HUES48 (cell line): ENCODE results near the gene DUS2.
"Not testable (repeated sequence)": the region's sequence is repeated elsewhere in the genome, so short reads cannot be mapped to it uniquely, and the experiment has no call there.

Experiments
- H3K27ac ChIP-seq: one replicate; pipeline ENCODE4 v1.7.0; 2013; ENCODE audit warnings: low read depth, low read length, inconsistent platforms
- H3K27me3 ChIP-seq: 2 replicates; pipeline ENCODE4 v1.6.1; 2013; ENCODE audit warnings: mild to moderate bottlenecking, low read length; ENCODE audit not compliant: control insufficient read depth, insufficient read depth
- H3K36me3 ChIP-seq: 2 replicates; pipeline ENCODE4 v1.6.1; 2013; ENCODE audit warnings: low read length; ENCODE audit not compliant: control insufficient read depth, insufficient read depth
- H3K4me1 ChIP-seq: 2 replicates; pipeline ENCODE4 v1.6.1; 2013; ENCODE audit warnings: mild to moderate bottlenecking, low read length; ENCODE audit not compliant: control insufficient read depth, insufficient read depth
- H3K4me3 ChIP-seq: 2 replicates; pipeline ENCODE4 v1.5.1; 2013; ENCODE audit warnings: mild to moderate bottlenecking, low read depth, low read length
- H3K9ac ChIP-seq: 2 replicates; pipeline ENCODE4 v1.6.1; 2013; ENCODE audit warnings: mild to moderate bottlenecking, low read depth, low read length, moderate library complexity
- H3K9me3 ChIP-seq: 2 replicates; pipeline ENCODE4 v1.6.1; 2013; ENCODE audit warnings: low read length; ENCODE audit not compliant: control insufficient read depth, insufficient read depth

The DUS2 gene

GRCh38 chr16:67988675-67989074, 34.4 kb upstream of the DUS2 start:
- peaks cover 15% of the 10 kb centered on the region for H3K27me3 ChIP-seq
- H3K9ac ChIP-seq = no peak overlapping the region
- H3K4me1 ChIP-seq = no peaks in the 10 kb centered on the region
- no peak overlapping the region for H3K27ac ChIP-seq
- H3K9me3 ChIP-seq = no peaks in the 10 kb centered on the region
- no peak overlapping the region for H3K4me3 ChIP-seq
- H3K36me3 ChIP-seq = no peaks in the 10 kb centered on the region

- no peak overlapping the region for H3K4me3 ChIP-seq
- H3K27ac ChIP-seq = no peak overlapping the region
- H3K9ac ChIP-seq = no peak overlapping the region
- no peaks in the 10 kb centered on the region for H3K4me1 ChIP-seq
- H3K36me3 ChIP-seq = no peaks in the 10 kb centered on the region
- no peaks in the 10 kb centered on the region for H3K9me3 ChIP-seq
- peaks cover 15% of the 10 kb centered on the region for H3K27me3 ChIP-seq
Measured at GRCh38 chr16:67989322-67990017, 33.6 kb upstream of the DUS2 start.

- no peaks in the 10 kb centered on the region for H3K36me3 ChIP-seq
- H3K9ac ChIP-seq = no peak overlapping the region
- H3K9me3 ChIP-seq = no peaks in the 10 kb centered on the region
- H3K4me1 ChIP-seq = no peaks in the 10 kb centered on the region
- no peak overlapping the region for H3K27ac ChIP-seq
- H3K4me3 ChIP-seq = no peak overlapping the region
- peaks cover 15% of the 10 kb centered on the region for H3K27me3 ChIP-seq
Measured at GRCh38 chr16:67990018-67990386, 33.1 kb upstream of the DUS2 start.

- Histone ChIP-seq H3K9ac (no peak overlapping the region), H3K27ac (no peak overlapping the region), H3K9me3 (no peaks in the 10 kb centered on the region), H3K27me3 (peaks cover 15% of the 10 kb centered on the region), H3K4me1 (no peaks in the 10 kb centered on the region), H3K36me3 (no peaks in the 10 kb centered on the region), H3K4me3 (no peak overlapping the region)
Measured at GRCh38 chr16:67992661-67993206, 30.4 kb upstream of the DUS2 start.

- no peak overlapping the region for H3K4me3 ChIP-seq
- no peaks in the 10 kb centered on the region for H3K4me1 ChIP-seq
- no peak overlapping the region for H3K9ac ChIP-seq
- H3K27me3 ChIP-seq = peaks cover 15% of the 10 kb centered on the region
- no peaks in the 10 kb centered on the region for H3K9me3 ChIP-seq
- H3K27ac ChIP-seq = no peak overlapping the region
- no peaks in the 10 kb centered on the region for H3K36me3 ChIP-seq
Measured at GRCh38 chr16:67993207-67994039, 29.7 kb upstream of the DUS2 start.

- not testable (repeated sequence) for H3K36me3 ChIP-seq, H3K4me3 ChIP-seq, H3K4me1 ChIP-seq, H3K27ac ChIP-seq, H3K9ac ChIP-seq, H3K9me3 ChIP-seq
- peaks cover 15% of the 10 kb centered on the region for H3K27me3 ChIP-seq
Measured at GRCh38 chr16:67994040-67994408, 29.1 kb upstream of the DUS2 start.

GRCh38 chr16:67995423-67995822, 27.7 kb upstream of the DUS2 start:
- Histone ChIP-seq H3K27me3 (peaks cover 15% of the 10 kb centered on the region), H3K36me3 (no peaks in the 10 kb centered on the region), H3K27ac (no peak overlapping the region), H3K9ac (no peak overlapping the region), H3K4me1 (no peaks in the 10 kb centered on the region), H3K9me3 (no peaks in the 10 kb centered on the region), H3K4me3 (no peak overlapping the region)

- no peaks in the 10 kb centered on the region for H3K4me1 ChIP-seq
- no peak overlapping the region for H3K27ac ChIP-seq
- H3K9me3 ChIP-seq = no peaks in the 10 kb centered on the region
- no peaks in the 10 kb centered on the region for H3K36me3 ChIP-seq
- H3K9ac ChIP-seq = no peak overlapping the region
- H3K27me3 ChIP-seq = peaks cover 13% of the 10 kb centered on the region
- no peak overlapping the region for H3K4me3 ChIP-seq
Measured at GRCh38 chr16:67996666-67997065, 26.4 kb upstream of the DUS2 start.

- H3K9ac ChIP-seq, H3K4me1 ChIP-seq, H3K27me3 ChIP-seq, H3K27ac ChIP-seq, H3K4me3 ChIP-seq, H3K36me3 ChIP-seq, H3K9me3 ChIP-seq: not testable (repeated sequence)
Measured at GRCh38 chr16:67998231-67998778, 24.8 kb upstream of the DUS2 start.

- H3K9me3 ChIP-seq, H3K27ac ChIP-seq, H3K9ac ChIP-seq, H3K4me1 ChIP-seq, H3K4me3 ChIP-seq, H3K27me3 ChIP-seq, H3K36me3 ChIP-seq: not testable (repeated sequence)
Measured at GRCh38 chr16:67998779-67999688, 24.1 kb upstream of the DUS2 start, which contains the start of gene DPEP2. TSS of gene DPEP2 (minus strand) at chr16:67999484. CDS start at chr16:67993212, 6,272 bp downstream.
